HepG2 (cell line): ENCODE results near the gene GRK5. TPM values are rescaled to one million over a fixed set of nuclear protein-coding genes. Genes with fewer than 3 reads are reported as not detected.

Experiments
- HIVEP1 ChIP-seq: sonication (generic); formaldehyde crosslinking; IDR thresholded peaks from 2 replicates; pipeline ENCODE4 v1.4.0; 2020; ENCODE audit warnings: mild to moderate bottlenecking, missing genetic modification reagents
- KDM1A ChIP-seq: IDR thresholded peaks from 2 replicates; pipeline ENCODE4 v1.6.1; 2016; ENCODE audit warnings: missing compliant biosample characterization
- MAZ ChIP-seq, 2 experiments: sonication (generic) in 1 of 2; formaldehyde crosslinking in 1 of 2; IDR thresholded peaks; 2 replicates each; pipeline versions ENCODE4 v1.5.0 to v1.6.1; 2012 to 2020; ENCODE audit warnings: low read depth in 2 of 2, mild to moderate bottlenecking in 2 of 2, borderline replicate concordance in 1 of 2, improper control_type of control experiment in 1 of 2, low read length in 1 of 2, missing genetic modification reagents in 1 of 2, moderate library complexity in 1 of 2
- NFRKB ChIP-seq: fragments of 450-650 bp; IDR thresholded peaks from 2 replicates; pipeline ENCODE4 v1.6.1; 2017
- ZBTB38 ChIP-seq: sonication (generic); formaldehyde crosslinking; IDR thresholded peaks from 2 replicates; pipeline ENCODE4 v1.5.1; 2020; ENCODE audit warnings: mild to moderate bottlenecking, missing genetic modification reagents
- ZMAT3 ChIP-seq: sonication (generic); formaldehyde crosslinking; conservative IDR thresholded peaks from 2 replicates; pipeline ENCODE4 v1.7.0; 2021; ENCODE audit warnings: missing genetic modification reagents
- ZMYM2 ChIP-seq: sonication (generic); formaldehyde crosslinking; IDR thresholded peaks from 2 replicates; pipeline ENCODE4 v1.8.0; 2022; ENCODE audit warnings: mild to moderate bottlenecking, missing genetic modification reagents
- ZNF446 ChIP-seq: sonication (generic); formaldehyde crosslinking; IDR thresholded peaks from 2 replicates; pipeline ENCODE4 v1.5.0; 2020; ENCODE audit warnings: mild to moderate bottlenecking, missing genetic modification reagents
- ZNF670 ChIP-seq: sonication (generic); formaldehyde crosslinking; IDR thresholded peaks from 2 replicates; pipeline ENCODE4 v1.8.0; 2022; ENCODE audit warnings: mild to moderate bottlenecking, missing genetic modification reagents, borderline replicate concordance
- ZNF772 ChIP-seq: sonication (generic); formaldehyde crosslinking; IDR thresholded peaks from 2 replicates; pipeline ENCODE4 v1.5.0; 2020; ENCODE audit warnings: mild to moderate bottlenecking, missing genetic modification reagents
- ZNF782 ChIP-seq: sonication (generic); formaldehyde crosslinking; IDR thresholded peaks from 2 replicates; pipeline ENCODE4 v1.4.0; 2020; ENCODE audit warnings: missing genetic modification reagents, mild to moderate bottlenecking, borderline replicate concordance
- polyA plus RNA-seq, 8 experiments: library from polyadenylated mRNA; depleted of rRNA in 3 of 8; stranded (reverse) in 7 of 8; unstranded in 1 of 8; fragments of >200 nt; fragmentation: Illumina TruSeq in 4 of 8; extraction: Trizol in 4 of 8; gene quantifications; 2 replicates each; pipeline versions ENCODE4 v1.2.1 to v1.2.3, GENCODE V29; 2011 to 2016; ENCODE audit warnings: low read depth in 4 of 8, missing spikeins in 1 of 8, mixed read lengths in 1 of 8; ENCODE audit not compliant: insufficient read depth in 1 of 8
- total RNA-seq, 5 experiments: library from RNA; depleted of rRNA; stranded (reverse); fragments of >200 nt; fragmentation: Illumina TruSeq; extraction: Trizol; gene quantifications; 2 replicates each; pipeline ENCODE4 v1.2.3, GENCODE V29; 2016; ENCODE audit warnings: low read depth in 1 of 5
- TF ChIP-seq, protein P1 (sequence below): sonication (generic); formaldehyde crosslinking; IDR thresholded peaks from 2 replicates; pipeline ENCODE4 v1.5.1; 2020; ENCODE audit warnings: mild to moderate bottlenecking, moderate library complexity, missing genetic modification reagents
- TF ChIP-seq, protein P2 (sequence below): IDR thresholded peaks from 2 replicates; pipeline ENCODE4 v1.4.0; 2020; ENCODE audit warnings: mild to moderate bottlenecking, missing genetic modification reagents
- TF ChIP-seq, protein P3 (sequence below): sonication (generic); formaldehyde crosslinking; IDR thresholded peaks from 2 replicates; pipeline ENCODE4 v1.8.0; 2022; ENCODE audit warnings: mild to moderate bottlenecking, missing genetic modification reagents, moderate library complexity
- TF ChIP-seq, protein P4 (sequence below): sonication (generic); formaldehyde crosslinking; IDR thresholded peaks from 2 replicates; pipeline ENCODE4 v1.4.0; 2020; ENCODE audit warnings: mild to moderate bottlenecking, missing genetic modification reagents

The GRK5 gene
- total and polyA plus RNA-seq, 2 of the 13 experiments (the other 11 are each of a cell fraction or from before 2014, with no cell fraction given) = 10.4 to 12.6 TPM

DNA sequence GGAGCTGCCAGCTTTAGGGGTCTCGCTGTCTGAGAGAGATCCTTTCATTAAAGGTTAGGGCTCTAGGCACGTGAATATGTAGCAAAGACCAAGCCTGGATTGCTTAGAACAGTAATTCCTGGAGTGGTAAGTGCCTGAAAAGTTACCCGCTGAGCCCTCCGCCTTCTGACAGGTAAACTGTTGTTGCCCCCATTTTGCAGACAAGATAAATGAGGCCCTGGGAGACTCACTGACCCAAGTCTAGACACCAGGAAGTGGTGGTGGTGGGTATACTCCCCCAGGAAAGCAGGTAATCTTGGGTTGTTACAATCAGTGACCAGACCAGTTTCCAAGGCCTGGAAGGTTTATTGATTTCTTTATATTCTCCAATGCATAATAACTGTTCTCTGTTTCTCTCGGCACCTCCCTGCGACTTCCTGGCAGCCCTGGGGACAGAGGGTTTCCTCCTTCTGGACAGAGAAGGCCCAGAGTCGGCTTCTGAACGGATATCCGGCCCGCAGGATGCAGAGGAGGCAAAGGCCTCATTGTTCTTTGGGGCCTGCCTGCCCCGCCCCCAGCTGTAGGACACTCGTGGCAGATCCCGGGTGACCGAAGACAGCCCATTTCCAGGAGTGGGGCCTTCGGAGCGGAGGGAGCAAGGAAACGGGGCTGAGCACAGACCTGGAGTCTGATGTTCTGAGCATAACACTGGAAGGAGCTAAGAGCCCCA lies 1.3 kb upstream of the GRK5 start (continued):
- TF ChIP-seq, protein P1, sequence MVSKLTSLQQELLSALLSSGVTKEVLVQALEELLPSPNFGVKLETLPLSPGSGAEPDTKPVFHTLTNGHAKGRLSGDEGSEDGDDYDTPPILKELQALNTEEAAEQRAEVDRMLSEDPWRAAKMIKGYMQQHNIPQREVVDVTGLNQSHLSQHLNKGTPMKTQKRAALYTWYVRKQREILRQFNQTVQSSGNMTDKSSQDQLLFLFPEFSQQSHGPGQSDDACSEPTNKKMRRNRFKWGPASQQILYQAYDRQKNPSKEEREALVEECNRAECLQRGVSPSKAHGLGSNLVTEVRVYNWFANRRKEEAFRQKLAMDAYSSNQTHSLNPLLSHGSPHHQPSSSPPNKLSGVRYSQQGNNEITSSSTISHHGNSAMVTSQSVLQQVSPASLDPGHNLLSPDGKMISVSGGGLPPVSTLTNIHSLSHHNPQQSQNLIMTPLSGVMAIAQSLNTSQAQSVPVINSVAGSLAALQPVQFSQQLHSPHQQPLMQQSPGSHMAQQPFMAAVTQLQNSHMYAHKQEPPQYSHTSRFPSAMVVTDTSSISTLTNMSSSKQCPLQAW (CRISPR knock-in tag) = peak; percentile 41; the same call in 1 of the 2 replicates
- TF ChIP-seq ZNF670 (CRISPR knock-in tag) (no peak), ZMAT3 (CRISPR knock-in tag) (no peak; the same call in 1 of the 2 replicates), ZBTB38 (CRISPR knock-in tag) (no peak), HIVEP1 (peak; percentile 21; the same call in 1 of the 2 replicates), NFRKB (no peak), ZNF782 (CRISPR knock-in tag) (no peak), ZNF772 (peak; percentile 80; the same call in 1 of the 2 replicates), ZMYM2 (CRISPR knock-in tag) (peak; percentile 94), ZNF446 (CRISPR knock-in tag) (no peak), MAZ (IDR thresholded peaks at IDR 0.05; ENCODE audit: borderline replicate concordance, low read depth, low read length) (no peak), MAZ (CRISPR knock-in tag; IDR thresholded peaks at IDR 0.05; ENCODE audit: low read depth) (no peak), KDM1A (CRISPR knock-in tag) (peak; percentile 91)
- TF ChIP-seq, protein P2, sequence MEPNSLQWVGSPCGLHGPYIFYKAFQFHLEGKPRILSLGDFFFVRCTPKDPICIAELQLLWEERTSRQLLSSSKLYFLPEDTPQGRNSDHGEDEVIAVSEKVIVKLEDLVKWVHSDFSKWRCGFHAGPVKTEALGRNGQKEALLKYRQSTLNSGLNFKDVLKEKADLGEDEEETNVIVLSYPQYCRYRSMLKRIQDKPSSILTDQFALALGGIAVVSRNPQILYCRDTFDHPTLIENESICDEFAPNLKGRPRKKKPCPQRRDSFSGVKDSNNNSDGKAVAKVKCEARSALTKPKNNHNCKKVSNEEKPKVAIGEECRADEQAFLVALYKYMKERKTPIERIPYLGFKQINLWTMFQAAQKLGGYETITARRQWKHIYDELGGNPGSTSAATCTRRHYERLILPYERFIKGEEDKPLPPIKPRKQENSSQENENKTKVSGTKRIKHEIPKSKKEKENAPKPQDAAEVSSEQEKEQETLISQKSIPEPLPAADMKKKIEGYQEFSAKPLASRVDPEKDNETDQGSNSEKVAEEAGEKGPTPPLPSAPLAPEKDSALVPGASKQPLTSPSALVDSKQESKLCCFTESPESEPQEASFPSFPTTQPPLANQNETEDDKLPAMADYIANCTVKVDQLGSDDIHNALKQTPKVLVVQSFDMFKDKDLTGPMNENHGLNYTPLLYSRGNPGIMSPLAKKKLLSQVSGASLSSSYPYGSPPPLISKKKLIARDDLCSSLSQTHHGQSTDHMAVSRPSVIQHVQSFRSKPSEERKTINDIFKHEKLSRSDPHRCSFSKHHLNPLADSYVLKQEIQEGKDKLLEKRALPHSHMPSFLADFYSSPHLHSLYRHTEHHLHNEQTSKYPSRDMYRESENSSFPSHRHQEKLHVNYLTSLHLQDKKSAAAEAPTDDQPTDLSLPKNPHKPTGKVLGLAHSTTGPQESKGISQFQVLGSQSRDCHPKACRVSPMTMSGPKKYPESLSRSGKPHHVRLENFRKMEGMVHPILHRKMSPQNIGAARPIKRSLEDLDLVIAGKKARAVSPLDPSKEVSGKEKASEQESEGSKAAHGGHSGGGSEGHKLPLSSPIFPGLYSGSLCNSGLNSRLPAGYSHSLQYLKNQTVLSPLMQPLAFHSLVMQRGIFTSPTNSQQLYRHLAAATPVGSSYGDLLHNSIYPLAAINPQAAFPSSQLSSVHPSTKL (CRISPR knock-in tag) = peak; percentile 61; the same call in 1 of the 2 replicates
- TF ChIP-seq, protein P3, sequence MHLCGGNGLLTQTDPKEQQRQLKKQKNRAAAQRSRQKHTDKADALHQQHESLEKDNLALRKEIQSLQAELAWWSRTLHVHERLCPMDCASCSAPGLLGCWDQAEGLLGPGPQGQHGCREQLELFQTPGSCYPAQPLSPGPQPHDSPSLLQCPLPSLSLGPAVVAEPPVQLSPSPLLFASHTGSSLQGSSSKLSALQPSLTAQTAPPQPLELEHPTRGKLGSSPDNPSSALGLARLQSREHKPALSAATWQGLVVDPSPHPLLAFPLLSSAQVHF = no peak
- TF ChIP-seq, protein P4, sequence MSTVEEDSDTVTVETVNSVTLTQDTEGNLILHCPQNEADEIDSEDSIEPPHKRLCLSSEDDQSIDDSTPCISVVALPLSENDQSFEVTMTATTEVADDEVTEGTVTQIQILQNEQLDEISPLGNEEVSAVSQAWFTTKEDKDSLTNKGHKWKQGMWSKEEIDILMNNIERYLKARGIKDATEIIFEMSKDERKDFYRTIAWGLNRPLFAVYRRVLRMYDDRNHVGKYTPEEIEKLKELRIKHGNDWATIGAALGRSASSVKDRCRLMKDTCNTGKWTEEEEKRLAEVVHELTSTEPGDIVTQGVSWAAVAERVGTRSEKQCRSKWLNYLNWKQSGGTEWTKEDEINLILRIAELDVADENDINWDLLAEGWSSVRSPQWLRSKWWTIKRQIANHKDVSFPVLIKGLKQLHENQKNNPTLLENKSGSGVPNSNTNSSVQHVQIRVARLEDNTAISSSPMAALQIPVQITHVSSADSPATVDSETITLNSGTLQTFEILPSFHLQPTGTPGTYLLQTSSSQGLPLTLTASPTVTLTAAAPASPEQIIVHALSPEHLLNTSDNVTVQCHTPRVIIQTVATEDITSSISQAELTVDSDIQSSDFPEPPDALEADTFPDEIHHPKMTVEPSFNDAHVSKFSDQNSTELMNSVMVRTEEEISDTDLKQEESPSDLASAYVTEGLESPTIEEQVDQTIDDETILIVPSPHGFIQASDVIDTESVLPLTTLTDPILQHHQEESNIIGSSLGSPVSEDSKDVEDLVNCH (CRISPR knock-in tag) = no peak
